Measurements from ENCODE around the gene ERICH6.

Gene ERICH6

GRCh38 chr3:150612494-150612893 is 91.2 kb downstream of the ERICH6 start:
- no peak for DNase-seq (ENCODE audit: low read depth)

GRCh38 chr3:150611666-150612065 is 92.1 kb downstream of the ERICH6 start:
- no peak for DNase-seq (ENCODE audit: low read depth)

- DNase-seq (ENCODE audit: low read depth): no peak
These were observed 92.9 kb downstream of the ERICH6 start for GRCh38 chr3:150610785-150611184.

GRCh38 chr3:150609988-150610387 is 93.7 kb downstream of the ERICH6 start:
- DNase-seq (ENCODE audit: low read depth): no peak
